ENCODE data around the gene ING2. TPM values are rescaled to one million over a fixed set of nuclear protein-coding genes. Genes with fewer than 3 reads are reported as not detected.

Gene ING2
- total RNA-seq, 2 donors from 2014 or later, result 3.0 to 7.9 TPM

DNA sequence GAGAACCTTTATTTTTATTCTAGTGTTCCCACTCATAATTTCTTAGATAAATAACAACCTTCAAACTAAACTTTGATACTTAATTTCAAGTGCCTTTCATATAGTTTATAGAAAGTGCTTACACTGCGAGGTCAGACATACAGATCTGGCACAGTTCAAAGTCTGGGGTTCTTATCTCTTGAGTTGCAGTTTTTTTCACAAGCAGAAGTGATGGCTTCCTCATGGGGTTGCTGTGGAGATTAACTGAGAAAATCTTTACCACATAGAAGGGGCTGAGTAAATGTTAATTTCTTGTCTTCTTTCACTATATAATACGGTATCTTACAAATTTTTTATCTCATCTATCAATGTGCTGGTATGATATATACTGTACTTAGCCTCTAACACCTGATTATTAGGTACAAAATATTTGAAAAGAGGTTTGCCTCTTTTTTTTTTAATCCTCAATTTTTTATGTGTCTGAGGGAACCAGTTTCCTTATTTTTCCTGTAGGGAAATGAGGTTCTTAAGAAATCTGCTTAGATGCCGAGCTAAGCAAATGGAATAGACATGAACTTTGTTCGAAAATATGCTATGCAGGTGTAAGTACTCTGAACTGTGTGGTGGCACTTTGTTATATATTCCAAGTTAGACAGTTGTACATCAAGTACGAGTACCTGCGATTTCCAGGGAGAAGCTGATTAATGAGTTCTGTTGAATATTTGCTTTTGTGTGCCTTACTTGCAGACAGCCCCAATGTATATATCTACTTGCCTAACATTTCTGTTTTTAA lies 3.3 kb downstream of the ING2 start:
- no peak for ATAC-seq (ENCODE audit: insufficient number of reproducible peaks, low FRiP score, low read depth)
- no peaks in the 10 kb centered on the region for H3K27me3 ChIP-seq (replicated peaks; ENCODE audit: insufficient read depth)
- no peak overlapping the region for H3K27ac ChIP-seq
- H3K9me3 ChIP-seq, result no peaks in the 10 kb centered on the region
- peaks cover 13% of the 10 kb centered on the region for H3K36me3 ChIP-seq
- TF ChIP-seq, protein P1, sequence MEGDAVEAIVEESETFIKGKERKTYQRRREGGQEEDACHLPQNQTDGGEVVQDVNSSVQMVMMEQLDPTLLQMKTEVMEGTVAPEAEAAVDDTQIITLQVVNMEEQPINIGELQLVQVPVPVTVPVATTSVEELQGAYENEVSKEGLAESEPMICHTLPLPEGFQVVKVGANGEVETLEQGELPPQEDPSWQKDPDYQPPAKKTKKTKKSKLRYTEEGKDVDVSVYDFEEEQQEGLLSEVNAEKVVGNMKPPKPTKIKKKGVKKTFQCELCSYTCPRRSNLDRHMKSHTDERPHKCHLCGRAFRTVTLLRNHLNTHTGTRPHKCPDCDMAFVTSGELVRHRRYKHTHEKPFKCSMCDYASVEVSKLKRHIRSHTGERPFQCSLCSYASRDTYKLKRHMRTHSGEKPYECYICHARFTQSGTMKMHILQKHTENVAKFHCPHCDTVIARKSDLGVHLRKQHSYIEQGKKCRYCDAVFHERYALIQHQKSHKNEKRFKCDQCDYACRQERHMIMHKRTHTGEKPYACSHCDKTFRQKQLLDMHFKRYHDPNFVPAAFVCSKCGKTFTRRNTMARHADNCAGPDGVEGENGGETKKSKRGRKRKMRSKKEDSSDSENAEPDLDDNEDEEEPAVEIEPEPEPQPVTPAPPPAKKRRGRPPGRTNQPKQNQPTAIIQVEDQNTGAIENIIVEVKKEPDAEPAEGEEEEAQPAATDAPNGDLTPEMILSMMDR (IDR thresholded peaks at IDR 0.05), result no peak
- no peak for DNase-seq (ENCODE audit: low spot score)
- peaks cover 12 to 15% of the 10 kb centered on the region in 2 donors for H3K4me1 ChIP-seq (ENCODE audit: control insufficient read depth in 1 of 2, low read depth in 2 of 2)
- no peak overlapping the region for H3K4me3 ChIP-seq

DNA sequence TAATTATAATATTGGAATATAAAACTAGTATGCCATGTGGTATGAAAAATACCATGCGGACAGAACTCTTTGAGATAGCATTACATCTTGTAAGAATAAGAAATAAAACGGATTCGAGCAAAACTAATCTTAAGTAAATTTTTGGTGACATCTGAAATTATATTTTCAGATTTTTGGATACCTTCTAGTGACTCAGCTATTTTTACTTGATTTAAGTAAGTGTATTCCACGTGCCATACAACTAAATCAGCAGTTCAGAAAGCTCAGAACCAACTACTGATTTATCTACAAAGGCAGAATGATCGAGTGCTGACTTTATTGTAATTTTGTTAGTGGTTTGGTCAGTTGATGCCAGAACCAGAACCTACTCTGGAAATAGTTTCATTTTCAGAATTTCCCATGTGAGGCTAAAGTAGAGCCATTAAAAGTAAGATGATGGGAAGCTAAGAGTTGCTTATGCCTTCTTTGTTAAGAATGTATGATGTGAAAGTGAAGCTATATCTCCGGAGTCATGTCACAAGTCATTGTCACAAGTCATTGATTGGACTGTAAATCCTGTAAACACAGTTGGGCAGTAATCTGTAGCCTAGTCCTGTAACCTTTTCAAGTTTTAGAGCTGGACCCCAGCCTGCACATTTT lies 4.0 kb downstream of the ING2 start:
- Histone ChIP-seq H3K4me1 (ENCODE audit: control insufficient read depth in 1 of 2, low read depth in 2 of 2) (peaks cover 9 to 10% of the 10 kb centered on the region in 2 donors), H3K27me3 (replicated peaks; ENCODE audit: insufficient read depth) (no peaks in the 10 kb centered on the region), H3K4me3 (no peak overlapping the region), H3K9me3 (no peaks in the 10 kb centered on the region), H3K27ac (no peak overlapping the region), H3K36me3 (peaks cover 13% of the 10 kb centered on the region)
- TF ChIP-seq, protein P1 (IDR thresholded peaks at IDR 0.05), result no peak
- ATAC-seq (ENCODE audit: insufficient number of reproducible peaks, low FRiP score, low read depth), result no peak
- no peak for DNase-seq (ENCODE audit: low spot score)

DNA sequence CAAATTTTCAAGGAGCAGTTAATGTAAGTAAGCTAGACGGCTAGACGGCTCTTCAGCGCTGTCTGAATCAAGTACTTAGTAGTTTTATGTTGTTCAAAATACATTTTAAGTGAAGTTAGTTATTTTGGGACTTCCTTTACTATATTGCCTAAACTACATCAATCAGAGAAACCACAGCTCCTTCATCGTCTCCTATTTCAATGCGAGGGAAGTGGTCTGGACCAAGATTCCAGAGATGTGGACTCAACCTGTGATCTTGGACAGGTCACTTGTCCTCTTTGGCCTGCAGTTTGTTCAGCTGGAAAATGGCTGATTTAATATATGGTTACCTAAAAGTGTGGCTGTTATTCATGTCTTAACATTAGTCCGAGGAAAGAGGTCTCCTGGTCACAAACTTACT lies 10.6 kb downstream of the ING2 start:
- Histone ChIP-seq H3K9me3 (no peaks in the 10 kb centered on the region), H3K4me3 (no peak overlapping the region), H3K27ac (no peak overlapping the region), H3K27me3 (replicated peaks; ENCODE audit: insufficient read depth) (no peaks in the 10 kb centered on the region), H3K36me3 (peaks cover 11% of the 10 kb centered on the region), H3K4me1 (ENCODE audit: control insufficient read depth in 1 of 2, low read depth in 2 of 2) (no peaks in the 10 kb centered on the region)
- no peak for ATAC-seq (ENCODE audit: insufficient number of reproducible peaks, low FRiP score, low read depth)
- TF ChIP-seq, protein P1 (IDR thresholded peaks at IDR 0.05), result no peak
- DNase-seq (ENCODE audit: low spot score), result no peak

DNA sequence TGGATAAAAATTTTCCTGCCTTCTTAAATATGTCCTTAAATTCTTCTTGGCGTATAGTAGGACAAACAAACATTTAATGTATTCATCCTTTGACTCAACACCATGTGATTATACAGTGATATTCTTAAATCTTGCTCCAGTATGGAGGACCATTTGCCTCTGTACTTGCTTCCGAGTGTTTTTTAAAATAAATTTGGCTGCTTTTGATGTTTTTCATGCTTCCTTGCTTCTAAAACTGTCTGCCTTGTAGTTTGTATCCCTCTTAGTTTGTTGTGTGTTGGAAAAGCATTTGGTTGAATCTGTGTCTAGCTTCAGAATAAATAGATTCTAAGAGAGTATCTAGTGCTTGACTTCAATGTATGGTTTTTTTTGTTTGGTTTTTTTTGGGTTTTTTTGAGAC lies 12.3 kb downstream of the ING2 start:
- no peak for ATAC-seq (ENCODE audit: insufficient number of reproducible peaks, low FRiP score, low read depth)
- no peaks in the 10 kb centered on the region for H3K36me3 ChIP-seq
- no peaks in the 10 kb centered on the region for H3K9me3 ChIP-seq
- H3K27ac ChIP-seq, result no peak overlapping the region
- no peaks in the 10 kb centered on the region for H3K27me3 ChIP-seq (replicated peaks; ENCODE audit: insufficient read depth)
- TF ChIP-seq, protein P1 (IDR thresholded peaks at IDR 0.05), result no peak
- no peak for DNase-seq (ENCODE audit: low spot score)
- no peaks in the 10 kb centered on the region for H3K4me1 ChIP-seq (ENCODE audit: control insufficient read depth in 1 of 2, low read depth in 2 of 2)
- no peak overlapping the region for H3K4me3 ChIP-seq

DNA sequence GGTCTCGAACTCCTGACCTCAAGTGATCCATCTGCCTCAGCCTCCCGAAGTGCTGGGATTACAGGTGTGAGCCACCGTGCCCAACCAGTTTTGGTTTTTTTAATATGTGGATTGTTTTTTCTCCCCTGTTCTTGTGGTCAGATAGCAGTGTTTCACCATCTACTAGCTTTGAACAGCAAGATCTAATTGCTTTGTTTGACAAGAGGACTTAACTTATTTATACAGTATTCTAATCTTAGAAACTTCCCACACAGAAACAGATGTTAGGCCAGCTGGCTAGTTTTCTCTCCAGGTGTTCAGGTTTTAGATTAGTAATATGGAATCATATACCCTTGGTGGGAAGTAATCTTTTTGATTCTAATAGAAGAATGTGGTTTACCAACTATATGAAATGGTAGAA lies 12.9 kb downstream of the ING2 start:
- Histone ChIP-seq H3K27me3 (replicated peaks; ENCODE audit: insufficient read depth) (no peaks in the 10 kb centered on the region), H3K36me3 (no peaks in the 10 kb centered on the region), H3K27ac (no peak overlapping the region), H3K9me3 (no peaks in the 10 kb centered on the region), H3K4me3 (no peak overlapping the region), H3K4me1 (ENCODE audit: control insufficient read depth in 1 of 2, low read depth in 2 of 2) (no peaks in the 10 kb centered on the region)
- DNase-seq (ENCODE audit: low spot score) (no peak), ATAC-seq (ENCODE audit: insufficient number of reproducible peaks, low FRiP score, low read depth) (no peak)
- TF ChIP-seq, protein P1 (IDR thresholded peaks at IDR 0.05), result no peak
